Osteocyte (in vitro differentiated cells): ENCODE measurements around the gene IL2RG. TPM values are rescaled to one million over a fixed set of nuclear protein-coding genes. Genes with fewer than 3 reads are reported as not detected.
A peak's percentile ranks its signal among the peaks of the same experiment; 100 is the strongest.

Source experiments
- DNase-seq: peaks from one replicate; pipeline ENCODE4 v3.0.0; 2021; ENCODE audit warnings: mixed read lengths; ENCODE audit not compliant: unreplicated experiment; ENCODE audit errors: extremely low spot score
- H3K27ac Mint-ChIP-seq: one replicate; pipeline ENCODE4 v1.8.0; 2021; ENCODE audit warnings: mild to moderate bottlenecking, mixed read lengths; ENCODE audit not compliant: unreplicated experiment
- H3K27me3 Mint-ChIP-seq: one replicate; pipeline ENCODE4 v1.8.0; 2021; ENCODE audit warnings: mixed read lengths; ENCODE audit not compliant: unreplicated experiment
- H3K36me3 Mint-ChIP-seq: one replicate; pipeline ENCODE4 v1.8.0; 2021; ENCODE audit warnings: mixed read lengths; ENCODE audit not compliant: unreplicated experiment
- H3K4me1 Mint-ChIP-seq: one replicate; pipeline ENCODE4 v1.8.0; 2021; ENCODE audit warnings: mixed read lengths; ENCODE audit not compliant: unreplicated experiment
- H3K4me3 Mint-ChIP-seq: one replicate; pipeline ENCODE4 v1.8.0; 2021; ENCODE audit warnings: mild to moderate bottlenecking, moderate library complexity, mixed read lengths; ENCODE audit not compliant: unreplicated experiment
- H3K9me3 Mint-ChIP-seq: one replicate; pipeline ENCODE4 v1.8.0; 2021; ENCODE audit warnings: mixed read lengths; ENCODE audit not compliant: unreplicated experiment
- CTCF ChIP-seq: fragments of 200-600 bp; sonication (generic); IDR thresholded peaks from 2 replicates; pipeline ENCODE4 v1.5.0; 2021; ENCODE audit warnings: antibody characterized with exemption, mild to moderate bottlenecking, moderate library complexity
- total RNA-seq: library from RNA; stranded (reverse); gene quantifications from 2 replicates; pipeline ENCODE4 v1.2.1, GENCODE V29; 2021

Gene IL2RG
- total RNA-seq, 1 donor from 2014 or later = not detected

- no peak overlapping the region for H3K27ac Mint-ChIP-seq
- DNase-seq = no peak
- no peak for TF ChIP-seq CTCF
- peak overlapping the region; percentile 14 for H3K4me3 Mint-ChIP-seq
- H3K36me3 Mint-ChIP-seq = no peaks in the 10 kb centered on the region
- no peaks in the 10 kb centered on the region for H3K9me3 Mint-ChIP-seq
- H3K27me3 Mint-ChIP-seq = no peaks in the 10 kb centered on the region
- H3K4me1 Mint-ChIP-seq = peaks cover 16% of the 10 kb centered on the region
These were observed 8.0 kb downstream of the IL2RG start for GRCh38 chrX:71103110-71103983.

- DNase-seq = no peak
- Mint-ChIP-seq H3K9me3 (no peaks in the 10 kb centered on the region), H3K27me3 (no peaks in the 10 kb centered on the region), H3K4me3 (no peak overlapping the region), H3K27ac (no peak overlapping the region), H3K4me1 (peaks cover 16% of the 10 kb centered on the region), H3K36me3 (no peaks in the 10 kb centered on the region)
- TF ChIP-seq CTCF = no peak
These were observed 9.1 kb downstream of the IL2RG start for GRCh38 chrX:71102292-71102691.

GRCh38 chrX:71100581-71101505 lies 10.5 kb downstream of the IL2RG start:
- no peak overlapping the region for H3K27ac Mint-ChIP-seq
- no peaks in the 10 kb centered on the region for H3K9me3 Mint-ChIP-seq
- no peak overlapping the region for H3K4me3 Mint-ChIP-seq
- DNase-seq = no peak
- peaks cover 16% of the 10 kb centered on the region for H3K4me1 Mint-ChIP-seq
- H3K27me3 Mint-ChIP-seq = no peaks in the 10 kb centered on the region
- TF ChIP-seq CTCF = no peak
- H3K36me3 Mint-ChIP-seq = no peaks in the 10 kb centered on the region

- no peak overlapping the region for H3K27ac Mint-ChIP-seq
- H3K9me3 Mint-ChIP-seq = no peaks in the 10 kb centered on the region
- no peaks in the 10 kb centered on the region for H3K27me3 Mint-ChIP-seq
- H3K4me1 Mint-ChIP-seq = peaks cover 18% of the 10 kb centered on the region
- no peaks in the 10 kb centered on the region for H3K36me3 Mint-ChIP-seq
- no peak overlapping the region for H3K4me3 Mint-ChIP-seq
- DNase-seq = no peak
- no peak for TF ChIP-seq CTCF
These were observed 11.6 kb downstream of the IL2RG start for GRCh38 chrX:71099736-71100135.
